ENCODE results near the gene WDR33. TPM values are rescaled to one million over a fixed set of nuclear protein-coding genes. Genes with fewer than 3 reads are reported as not detected.
A peak's percentile ranks its signal among the peaks of the same experiment; 100 is the strongest.

The WDR33 gene
- total RNA-seq, 6 experiments from 2014 or later, result 15.6 to 38.3 (median 28.0) TPM

DNA sequence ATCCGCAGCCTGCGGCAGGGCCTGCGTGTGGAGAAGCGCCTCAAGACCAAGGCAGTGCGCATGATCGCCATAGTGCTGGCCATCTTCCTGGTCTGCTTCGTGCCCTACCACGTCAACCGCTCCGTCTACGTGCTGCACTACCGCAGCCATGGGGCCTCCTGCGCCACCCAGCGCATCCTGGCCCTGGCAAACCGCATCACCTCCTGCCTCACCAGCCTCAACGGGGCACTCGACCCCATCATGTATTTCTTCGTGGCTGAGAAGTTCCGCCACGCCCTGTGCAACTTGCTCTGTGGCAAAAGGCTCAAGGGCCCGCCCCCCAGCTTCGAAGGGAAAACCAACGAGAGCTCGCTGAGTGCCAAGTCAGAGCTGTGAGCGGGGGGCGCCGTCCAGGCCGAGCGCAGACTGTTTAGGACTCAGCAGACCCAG, 159.6 kb downstream of the WDR33 start:
- DNase-seq (peak in 2 of 3 donors; percentile 15 to 52), ATAC-seq (no peak)
- Histone ChIP-seq H3K4me3 (no peak overlapping the region), H3K27me3 (no peaks in the 10 kb centered on the region), H3K4me1 (peaks cover 0 to 10% (median 0%) of the 10 kb centered on the region in 4 donors), H3K36me3 (peaks cover 0 to 14% (median 3%) of the 10 kb centered on the region in 4 donors), H3K9me3 (no peaks in the 10 kb centered on the region), H3K27ac (no peak overlapping the region)
- TF ChIP-seq CTCF (IDR thresholded peaks at IDR 0.05) (no peak), POLR2A (IDR thresholded peaks at IDR 0.05) (no peak)
- WGBS (ENCODE audit: insufficient coverage, low coverage, low lambda C conversion rate, missing lambda C conversion rate), result 94% methylated on average over 14 of the region's 29 CpGs
- intact Hi-C loops (cut with DNase I), result no loop called here

Small RNA genes within 50 kb of the gene (small RNA-seq; reads per million reads assigned to genes)
- 0 reads per million in 2 experiments for gene RF00017
- 0 reads per million in 2 experiments for gene RF00019
- gene RNU6-395P, result 0 reads per million in 2 experiments
- 0.26 to 0.48 reads per million in 2 experiments for gene RNY4P7

Other genes starting within 250 kb of the WDR33 start
- gene GPR17, start 165.0 kb downstream of the WDR33 start, total RNA-seq, result not detected
- 10 to 100 TPM in 5 of 6 experiments, 1 to 10 TPM in 1; 6.6 to 37.7 (median 19.5) TPM for gene LIMS2, start 135.6 kb downstream of the WDR33 start, total RNA-seq
- 1 to 10 TPM; 1.6 to 4.7 (median 3.4) TPM for gene SFT2D3, start 109.7 kb downstream of the WDR33 start, total RNA-seq
- 10 to 100 TPM; 10.1 to 21.5 (median 15.5) TPM for gene POLR2D, start 47.0 kb upstream of the WDR33 start, total RNA-seq
- gene AMMECR1L, start 74.8 kb upstream of the WDR33 start, total RNA-seq, result 1 to 10 TPM; 5.3 to 7.6 (median 6.7) TPM
- gene SAP130, start 216.9 kb upstream of the WDR33 start, total RNA-seq, result 10 to 100 TPM in 2 of 6 experiments, 1 to 10 TPM in 4; 5.0 to 11.5 (median 9.1) TPM

Measured in right lobe of liver (tissue), 6 donors.